Common myeloid progenitor, CD34-positive (primary cell): Measurements from ENCODE around the gene HABP4.

Experiments used
- CTCF ChIA-PET: fragments of 350-600 bp; sonication (Branson Sonifier 250); formaldehyde crosslinking; loops from one replicate; lab custom pipeline; 2021; ENCODE audit warnings: antibody characterized with exemption; lab: Charles Lee
- POLR2A ChIA-PET: fragments of 350-600 bp; sonication (Branson Sonifier 250); formaldehyde crosslinking; loops from one replicate; lab custom pipeline; 2021; ENCODE audit warnings: antibody characterized with exemption; lab: Charles Lee
- DNase-seq, 3 donors: peaks; one replicate each; pipeline versions ENCODE4 v3.0.0 to v3.0.0-alpha.2; 2013
- H3K27ac ChIP-seq, 2 experiments: 1 replicate in 1 of 2; 2 replicates in 1 of 2; pipeline ENCODE4 v1.7.0; 2013; ENCODE audit warnings: inconsistent platforms in 2 of 2, low read length in 2 of 2, mild to moderate bottlenecking in 2 of 2, low read depth in 1 of 2, moderate library complexity in 1 of 2; ENCODE audit not compliant: severe bottlenecking in 2 of 2, insufficient read depth in 1 of 2, poor library complexity in 1 of 2
- H3K27me3 ChIP-seq, 5 experiments: replicated peaks in 2 of 5; 1 replicate in 3 of 5; 2 replicates in 2 of 5; pipeline versions ENCODE4 v1.6.1 to v1.7.0; 2013; ENCODE audit warnings: low read length in 4 of 5, mild to moderate bottlenecking in 2 of 5, moderate library complexity in 2 of 5, inconsistent platforms in 1 of 5; ENCODE audit not compliant: insufficient read depth in 5 of 5, control insufficient read depth in 4 of 5
- H3K36me3 ChIP-seq, 4 experiments: 1 replicate in 2 of 4; 2 replicates in 2 of 4; pipeline versions ENCODE4 v1.6.1 to v1.7.0; 2013; ENCODE audit warnings: low read length in 3 of 4, control low read depth in 1 of 4, mild to moderate bottlenecking in 1 of 4; ENCODE audit not compliant: control insufficient read depth in 4 of 4, insufficient read depth in 4 of 4
- H3K4me1 ChIP-seq, 4 experiments: 1 replicate in 3 of 4; 2 replicates in 1 of 4; pipeline versions ENCODE4 v1.6.1 to v1.7.1; 2013; ENCODE audit warnings: low read length in 3 of 4, mild to moderate bottlenecking in 3 of 4, control low read depth in 1 of 4, inconsistent platforms in 1 of 4, moderate library complexity in 1 of 4; ENCODE audit not compliant: control insufficient read depth in 4 of 4, insufficient read depth in 4 of 4; ENCODE audit errors: control extremely low read depth in 1 of 4
- H3K4me3 ChIP-seq, 7 experiments: 1 replicate in 4 of 7; 2 replicates in 3 of 7; pipeline versions ENCODE4 v1.5.1 to v1.7.0; 2013; ENCODE audit warnings: mild to moderate bottlenecking in 7 of 7, low read length in 6 of 7, moderate library complexity in 6 of 7, inconsistent platforms in 2 of 7, low read depth in 2 of 7, control low read depth in 1 of 7; ENCODE audit not compliant: insufficient read depth in 4 of 7, control insufficient read depth in 1 of 7; ENCODE audit errors: extremely low read depth in 1 of 7
- H3K9me3 ChIP-seq, 5 experiments: 1 replicate in 4 of 5; 2 replicates in 1 of 5; pipeline versions ENCODE4 v1.6.1 to v1.7.1; 2013; ENCODE audit warnings: low read length in 4 of 5, mild to moderate bottlenecking in 2 of 5, inconsistent platforms in 1 of 5, low read depth in 1 of 5, moderate library complexity in 1 of 5; ENCODE audit not compliant: control insufficient read depth in 4 of 5, insufficient read depth in 2 of 5; ENCODE audit errors: control extremely low read depth in 1 of 5
- WGBS: methylation state at CpG from one replicate; pipeline ENCODE4 v1.1.5; 2013; ENCODE audit not compliant: insufficient coverage; 5-methylcytosine and 5-hydroxymethylcytosine counted together

Gene HABP4

DNA sequence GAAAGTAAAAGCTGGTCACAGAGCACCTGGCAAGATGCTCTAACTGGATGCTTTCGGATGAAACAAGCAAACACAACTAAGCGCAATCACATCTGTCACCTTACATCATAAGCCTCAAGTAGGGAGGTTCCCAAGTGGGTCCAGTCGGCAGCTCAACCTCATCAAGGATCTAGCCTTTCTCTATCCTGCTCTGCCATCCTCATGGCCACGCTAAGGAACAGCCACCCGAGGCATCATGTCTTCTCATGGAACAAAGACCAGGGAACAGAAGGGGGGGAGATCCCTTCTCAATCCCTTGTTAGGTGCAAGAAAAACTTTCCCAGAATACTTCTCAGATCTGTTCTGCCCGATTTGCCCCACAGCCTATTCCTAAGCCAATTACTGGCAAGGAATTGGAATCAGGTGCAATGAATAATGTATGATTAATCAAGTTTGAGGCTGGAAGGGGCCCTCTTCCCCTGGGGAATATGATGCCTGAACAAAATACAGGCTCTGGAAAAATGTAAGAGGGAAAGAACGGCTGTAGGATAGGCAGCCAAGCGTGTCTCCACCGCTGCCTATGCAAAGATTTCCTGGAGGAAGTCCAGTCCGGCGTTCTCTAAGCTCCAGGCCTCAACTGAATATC, 1.3 kb upstream of the HABP4 start:
- Histone ChIP-seq H3K27ac (no peak overlapping the region), H3K36me3 (no peaks in the 10 kb centered on the region), H3K4me3 (no peak overlapping the region), H3K4me1 (peaks cover 0 to 19% (median 17%) of the 10 kb centered on the region in 4 experiments), H3K27me3 (peaks cover 4 to 14% (median 10%) of the 10 kb centered on the region in 5 experiments), H3K9me3 (no peaks in the 10 kb centered on the region)
- 99% methylated on average over 8 of the region's 11 CpGs for WGBS
- POLR2A ChIA-PET, result no interaction called here
- DNase-seq, result no peak
- CTCF ChIA-PET, result interaction anchor here (0.6 to 1.3 kb wide), 4 partner anchors 19 to 217 kb away, joined by 3 to 4 read pairs (median 4); no protein-coding TSS in a partner anchor

DNA sequence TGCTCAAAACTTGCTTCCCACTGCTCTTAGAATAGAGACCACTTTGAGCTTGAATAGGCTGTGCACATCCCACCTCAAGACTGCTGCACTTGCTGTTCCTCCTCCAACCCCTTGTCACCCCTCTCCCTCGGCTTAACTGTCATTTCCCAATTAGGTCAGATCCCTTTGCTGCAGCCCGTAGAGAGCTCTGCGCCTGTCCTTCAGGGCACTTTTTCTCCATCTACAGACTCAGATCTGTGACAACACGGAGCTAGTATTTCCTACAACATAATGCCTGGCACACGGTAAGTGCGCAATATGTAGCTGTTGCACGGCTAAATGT, 485 bp upstream of the HABP4 start:
- POLR2A ChIA-PET, result no interaction called here
- H3K27ac ChIP-seq, result no peak overlapping the region
- CTCF ChIA-PET, result interaction anchor here (0.6 to 1.3 kb wide), 7 partner anchors 14 to 216 kb away, joined by 3 to 4 read pairs (median 4); no protein-coding TSS in a partner anchor
- peak overlapping the region; percentile 60 to 81 (median 74) for H3K4me3 ChIP-seq
- H3K27me3 ChIP-seq, result peaks cover 4 to 14% (median 10%) of the 10 kb centered on the region in 5 experiments
- 0% methylated on average over 7 of the region's 7 CpGs for WGBS
- DNase-seq, result no peak
- peaks cover 0 to 19% (median 17%) of the 10 kb centered on the region in 4 experiments for H3K4me1 ChIP-seq
- H3K36me3 ChIP-seq, result no peaks in the 10 kb centered on the region
- H3K9me3 ChIP-seq, result no peaks in the 10 kb centered on the region

DNA sequence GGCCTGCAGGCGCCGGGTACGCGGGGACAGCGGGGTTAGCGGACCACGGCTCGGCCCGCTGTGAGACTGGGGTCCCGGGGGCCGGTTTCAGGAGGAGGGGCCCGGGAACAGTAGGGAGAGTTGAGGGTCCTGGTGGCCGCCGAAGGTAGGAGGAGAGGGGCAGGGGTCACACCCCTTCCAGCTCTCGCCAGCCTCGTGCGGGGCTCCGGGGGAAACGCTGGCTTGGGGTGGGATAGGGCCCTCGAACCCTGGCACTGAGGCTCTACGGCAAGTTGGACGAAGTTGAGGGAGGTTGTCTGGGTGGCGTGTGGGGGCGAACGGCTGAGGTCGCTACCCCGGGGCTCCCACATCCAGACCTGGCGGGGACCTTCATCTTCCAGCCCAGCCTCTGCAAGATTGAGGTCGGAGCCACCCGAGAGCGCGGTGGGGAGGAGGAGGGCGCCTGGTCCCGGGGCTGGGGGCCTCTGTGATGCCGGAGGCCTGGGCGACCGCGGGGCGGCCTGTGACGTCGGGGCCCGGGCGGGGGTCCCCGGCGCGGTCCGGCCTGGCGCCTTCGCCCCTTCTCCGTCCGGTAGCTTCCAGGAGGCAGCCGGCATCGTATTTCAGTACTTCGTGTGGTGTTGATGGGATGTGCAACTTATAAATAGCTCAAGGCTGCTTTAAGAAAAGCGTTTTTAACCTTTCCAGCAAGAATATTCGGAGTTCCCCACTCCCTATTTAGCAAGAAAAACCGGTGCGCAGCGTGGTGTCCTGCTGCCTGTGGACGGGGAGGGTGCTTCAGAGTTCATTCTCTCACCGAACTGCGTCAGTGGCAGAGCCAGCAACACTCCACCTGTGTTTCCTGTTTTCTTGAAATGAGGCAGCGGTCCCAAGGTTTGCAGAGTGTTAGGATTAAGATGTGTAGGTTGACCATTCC, 902 bp downstream of the HABP4 start:
- ChIA-PET CTCF (interaction anchor here (0.7 to 1.6 kb wide), 4 partner anchors 9 to 216 kb away, joined by 3 to 4 read pairs (median 4); no protein-coding TSS in a partner anchor), POLR2A (interaction anchor here (0.6 to 1.1 kb wide), 2 partner anchors 12 to 1357 kb away, joined by 3 to 4 read pairs; no protein-coding TSS in a partner anchor)
- Histone ChIP-seq H3K27ac (no peak overlapping the region), H3K9me3 (no peaks in the 10 kb centered on the region), H3K36me3 (no peaks in the 10 kb centered on the region), H3K27me3 (peaks cover 4 to 14% (median 10%) of the 10 kb centered on the region in 5 experiments), H3K4me1 (peaks cover 0 to 19% (median 17%) of the 10 kb centered on the region in 4 experiments), H3K4me3 (peak overlapping the region; percentile 63 to 81 (median 75))
- WGBS, result under 1% methylated on average over 47 of the region's 63 CpGs
- DNase-seq, result peak in 2 of 3 donors; percentile 43 to 53

DNA sequence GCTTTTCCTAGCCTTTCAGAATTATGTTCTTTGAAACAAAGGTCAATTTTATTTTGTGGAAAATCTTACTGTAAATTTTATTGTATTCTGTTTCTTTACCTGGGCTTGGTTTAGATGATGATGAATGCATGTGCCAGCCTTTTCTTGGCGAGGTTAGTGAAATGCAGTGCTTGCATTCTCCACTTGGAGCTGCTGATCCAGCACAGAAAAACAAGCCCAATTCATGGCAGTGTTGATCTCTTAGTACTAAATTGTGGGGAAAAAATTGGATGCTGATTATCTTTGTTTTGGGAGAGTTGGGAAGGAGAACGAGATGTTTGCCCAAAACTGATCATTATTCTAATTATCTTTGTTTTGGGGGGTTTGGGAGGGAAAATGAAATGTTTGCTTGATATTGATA, 3.7 kb downstream of the HABP4 start:
- H3K4me3 ChIP-seq, result no peak overlapping the region
- CTCF ChIA-PET, result interaction anchor here (1.3 to 1.5 kb wide), 2 partner anchors 19 to 112 kb away, joined by 3 to 4 read pairs; no protein-coding TSS in a partner anchor
- H3K4me1 ChIP-seq, result peaks cover 0 to 22% (median 18%) of the 10 kb centered on the region in 4 experiments
- POLR2A ChIA-PET, result no interaction called here
- 88% methylated on average over 2 of the region's 2 CpGs for WGBS
- H3K27ac ChIP-seq, result no peak overlapping the region
- no peaks in the 10 kb centered on the region for H3K36me3 ChIP-seq
- no peaks in the 10 kb centered on the region for H3K9me3 ChIP-seq
- DNase-seq, result peak in 2 of 3 donors; percentile 41 to 47
- peaks cover 2 to 14% (median 7%) of the 10 kb centered on the region in 5 experiments for H3K27me3 ChIP-seq

DNA sequence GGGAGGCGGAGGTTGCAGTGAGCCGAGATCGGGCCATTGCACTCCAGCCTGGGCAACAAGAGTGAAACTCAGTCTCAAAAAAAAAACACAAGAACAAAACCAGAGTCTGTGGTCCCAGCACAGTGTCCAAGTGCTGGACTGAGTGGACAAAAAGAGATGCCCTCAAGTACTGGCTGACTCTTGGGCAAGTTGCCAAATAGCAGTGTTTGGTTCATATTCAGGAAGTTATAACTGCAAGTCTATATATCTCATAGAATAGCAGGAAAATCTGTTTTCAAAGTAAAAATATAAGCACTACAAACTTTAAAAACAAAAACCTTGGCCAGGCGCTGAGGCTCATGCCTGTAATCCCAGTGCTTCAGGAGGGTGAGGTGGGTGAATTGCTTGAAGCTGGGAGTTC, 7.3 kb downstream of the HABP4 start:
- ChIA-PET POLR2A (no interaction called here), CTCF (interaction anchor here (1.6 kb wide), 1 partner anchor 10 kb away, joined by 4 read pairs; no protein-coding TSS in a partner anchor)
- 96% methylated on average over 3 of the region's 4 CpGs for WGBS
- Histone ChIP-seq H3K9me3 (no peaks in the 10 kb centered on the region), H3K27me3 (peaks cover 0 to under 1% (median 0%) of the 10 kb centered on the region in 5 experiments), H3K27ac (no peak overlapping the region), H3K4me1 (peaks cover 0 to 5% (median 0%) of the 10 kb centered on the region in 4 experiments), H3K36me3 (no peaks in the 10 kb centered on the region), H3K4me3 (no peak overlapping the region)
- peak in 1 of 3 donors; percentile 21 for DNase-seq

DNA sequence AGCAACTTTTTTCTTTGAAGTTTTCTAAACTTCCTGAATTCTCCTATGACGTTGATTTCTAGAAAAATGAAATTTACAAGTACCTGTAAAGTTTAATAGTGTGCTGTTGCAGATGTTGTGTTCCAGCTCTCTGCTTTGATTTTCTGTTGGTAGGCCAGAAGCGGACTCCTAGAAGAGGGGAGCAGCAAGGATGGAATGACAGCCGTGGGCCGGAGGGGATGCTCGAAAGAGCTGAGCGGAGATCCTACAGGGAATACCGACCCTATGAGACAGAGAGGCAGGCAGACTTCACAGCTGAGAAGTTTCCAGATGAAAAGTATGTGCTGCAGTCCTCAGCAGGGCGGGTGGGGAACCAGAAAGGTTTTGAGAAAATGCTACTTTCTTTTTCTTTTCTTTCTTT, 8.3 kb downstream of the HABP4 start:
- Histone ChIP-seq H3K4me3 (no peak overlapping the region), H3K27ac (no peak overlapping the region), H3K27me3 (no peaks in the 10 kb centered on the region), H3K9me3 (no peaks in the 10 kb centered on the region), H3K36me3 (no peaks in the 10 kb centered on the region), H3K4me1 (peaks cover 0 to 5% (median 0%) of the 10 kb centered on the region in 4 experiments)
- DNase-seq, result no peak
- ChIA-PET POLR2A (no interaction called here), CTCF (no interaction called here)
- 95% methylated on average over 6 of the region's 8 CpGs for WGBS
